ENCODE measurements around the gene ARHGAP26. TPM values are rescaled to one million over a fixed set of nuclear protein-coding genes. Genes with fewer than 3 reads are reported as not detected.
A peak's percentile ranks its signal among the peaks of the same experiment; 100 is the strongest.

Gene ARHGAP26
- polyA plus RNA-seq, 3 donors: 26.5 to 56.8 (median 28.7) TPM

GRCh38 chr5:143071927-143072326 lies 301.8 kb downstream of the ARHGAP26 start:
- Histone ChIP-seq H3K27me3 (ENCODE audit: control insufficient read depth in 2 of 2, insufficient read depth in 2 of 2, low read length in 2 of 2) (no peaks in the 10 kb centered on the region), H3K4me1 (ENCODE audit: control insufficient read depth in 1 of 2, insufficient read depth in 2 of 2, low read length in 2 of 2) (peaks cover 7 to 8% of the 10 kb centered on the region in 2 donors), H3K36me3 (replicated peaks in 1 of 2; ENCODE audit: control insufficient read depth in 1 of 2, insufficient read depth in 2 of 2, low read length in 2 of 2) (peaks cover 32 to 64% of the 10 kb centered on the region in 2 donors), H4K20me1 (ENCODE audit: insufficient read depth, low read length) (peaks cover 15% of the 10 kb centered on the region), H3K27ac (ENCODE audit: low read depth in 1 of 2, low read length in 2 of 2) (no peak overlapping the region), H3K79me2 (ENCODE audit: insufficient read depth, low read length) (no peaks in the 10 kb centered on the region), H2AFZ (ENCODE audit: insufficient read depth, low read depth, low read length, poor library complexity, severe bottlenecking) (no peak overlapping the region), H3K9ac (ENCODE audit: insufficient read depth, low read length, poor library complexity, severe bottlenecking) (no peak overlapping the region), H3K9me3 (replicated peaks in 1 of 2; ENCODE audit: control insufficient read depth in 1 of 2, insufficient read depth in 1 of 2, low read length in 2 of 2) (no peaks in the 10 kb centered on the region), H3K4me2 (replicated peaks; ENCODE audit: extremely low read depth, low read length, poor library complexity, severe bottlenecking) (no peak overlapping the region), H3K4me3 (replicated peaks in 1 of 3; ENCODE audit: low read depth in 2 of 3, low read length in 3 of 3) (no peak overlapping the region)
- Mint-ChIP-seq H3K9me3 (peaks cover 0 to 8% (median 5%) of the 10 kb centered on the region in 7 donors), H3K4me3 (no peak overlapping the region), H3K27me3 (ENCODE audit: low read depth in 3 of 3) (peaks cover 0 to 2% (median 1%) of the 10 kb centered on the region in 3 donors), H3K4me1 (peaks cover 8% of the 10 kb centered on the region), H3K36me3 (peaks cover 63 to 81% of the 10 kb centered on the region in 2 donors), H3K27ac (no peak overlapping the region)
- no peak for DNase-seq
- TF ChIP-seq CTCF (IDR thresholded peaks at IDR 0.05): no peak
- intact Hi-C loops (cut with micrococcal nuclease): no loop called here

GRCh38 chr5:143072734-143073133 lies 302.6 kb downstream of the ARHGAP26 start:
- peak overlapping the region in 1 of 7 donors; percentile 34 for H3K27ac Mint-ChIP-seq
- peaks cover 0 to 2% (median 1%) of the 10 kb centered on the region in 3 donors for H3K27me3 Mint-ChIP-seq (ENCODE audit: low read depth in 3 of 3)

More at GRCh38 chr5:143072734-143073133, 302.6 kb downstream of the ARHGAP26 start:
- Mint-ChIP-seq H3K36me3 (peaks cover 66 to 84% of the 10 kb centered on the region in 2 donors), H3K4me3 (no peak overlapping the region), H3K9me3 (peaks cover 0 to 8% (median 5%) of the 10 kb centered on the region in 7 donors), H3K4me1 (peaks cover under 1% of the 10 kb centered on the region)
- Histone ChIP-seq H3K79me2 (ENCODE audit: insufficient read depth, low read length) (no peaks in the 10 kb centered on the region), H3K36me3 (replicated peaks in 1 of 2; ENCODE audit: control insufficient read depth in 1 of 2, insufficient read depth in 2 of 2, low read length in 2 of 2) (peaks cover 39 to 66% of the 10 kb centered on the region in 2 donors), H2AFZ (ENCODE audit: insufficient read depth, low read depth, low read length, poor library complexity, severe bottlenecking) (no peak overlapping the region), H3K4me3 (replicated peaks in 1 of 3; ENCODE audit: low read depth in 2 of 3, low read length in 3 of 3) (no peak overlapping the region), H4K20me1 (ENCODE audit: insufficient read depth, low read length) (peaks cover 15% of the 10 kb centered on the region), H3K9me3 (replicated peaks in 1 of 2; ENCODE audit: control insufficient read depth in 1 of 2, insufficient read depth in 1 of 2, low read length in 2 of 2) (no peaks in the 10 kb centered on the region), H3K9ac (ENCODE audit: insufficient read depth, low read length, poor library complexity, severe bottlenecking) (no peak overlapping the region), H3K4me2 (replicated peaks; ENCODE audit: extremely low read depth, low read length, poor library complexity, severe bottlenecking) (no peak overlapping the region), H3K4me1 (ENCODE audit: control insufficient read depth in 1 of 2, insufficient read depth in 2 of 2, low read length in 2 of 2) (peaks cover 0 to under 1% of the 10 kb centered on the region in 2 donors), H3K27ac (ENCODE audit: low read depth in 1 of 2, low read length in 2 of 2) (no peak overlapping the region), H3K27me3 (ENCODE audit: control insufficient read depth in 2 of 2, insufficient read depth in 2 of 2, low read length in 2 of 2) (no peaks in the 10 kb centered on the region)
- intact Hi-C loops (cut with micrococcal nuclease): no loop called here
- TF ChIP-seq CTCF (IDR thresholded peaks at IDR 0.05): no peak
- DNase-seq: no peak
